BJ (cell line): Measurements from ENCODE around the gene PARD6G. TPM values are rescaled to one million over a fixed set of nuclear protein-coding genes. Genes with fewer than 3 reads are reported as not detected.

Experiments used
- CTCF ChIA-PET: fragments of 350-600 bp; formaldehyde crosslinking; extraction: SDS; loops from one replicate; lab custom pipeline; 2021; ENCODE audit warnings: antibody characterized with exemption, inconsistent platforms; lab: Yijun Ruan, JAX
- POLR2A ChIA-PET: fragments of 300-600 bp; sonication (Branson Sonifier 250); formaldehyde crosslinking; extraction: SDS; loops from one replicate; lab custom pipeline; 2021; ENCODE audit warnings: antibody characterized with exemption; lab: Charles Lee
- DNase-seq: peaks from one replicate; pipeline ENCODE4 v3.0.0-alpha.2; 2011; ENCODE audit warnings: low read depth
- H3K27me3 ChIP-seq: 2 replicates; pipeline ENCODE4 v1.6.0; 2011; ENCODE audit warnings: low read length; ENCODE audit not compliant: control insufficient read depth, insufficient read depth
- H3K36me3 ChIP-seq: 2 replicates; pipeline ENCODE4 v1.5.1; 2011; ENCODE audit warnings: low read length; ENCODE audit not compliant: control insufficient read depth, insufficient read depth
- H3K4me3 ChIP-seq: 2 replicates; pipeline ENCODE4 v1.5.1; 2011; ENCODE audit warnings: low read depth, mild to moderate bottlenecking, control low read depth, low read length
- CTCF ChIP-seq: IDR thresholded peaks from 2 replicates; pipeline ENCODE4 v1.5.1; 2011; ENCODE audit warnings: low read depth, mild to moderate bottlenecking, control low read depth, inconsistent platforms, low read length, moderate library complexity; ENCODE audit not compliant: insufficient read depth
- polyA plus RNA-seq: library from polyadenylated mRNA; depleted of rRNA; stranded (reverse); fragments of >200 nt; gene quantifications from 2 replicates; pipeline ENCODE4 v1.2.3, GENCODE V29; 2011

PARD6G gene
- polyA plus RNA-seq, 1 experiment = 0.96 TPM

GRCh38 chr18:80231616-80232015 is 15.7 kb downstream of the PARD6G start:
- H3K27me3 ChIP-seq = no peaks in the 10 kb centered on the region
- H3K36me3 ChIP-seq = no peaks in the 10 kb centered on the region
- no peak for TF ChIP-seq CTCF
- CTCF ChIA-PET = interaction anchor here (0.9 kb wide), 1 partner anchor 9 kb away, joined by 3 read pairs; no protein-coding TSS in a partner anchor
- POLR2A ChIA-PET = no interaction called here
- H3K4me3 ChIP-seq = no peak overlapping the region
- no peak for DNase-seq

GRCh38 chr18:80231151-80231550 is 16.2 kb downstream of the PARD6G start:
- CTCF ChIA-PET = interaction anchor here (0.5 to 0.9 kb wide), 2 partner anchors 9 to 26 kb away, joined by 3 read pairs; no protein-coding TSS in a partner anchor
- Histone ChIP-seq H3K27me3 (no peaks in the 10 kb centered on the region), H3K4me3 (no peak overlapping the region), H3K36me3 (no peaks in the 10 kb centered on the region)
- POLR2A ChIA-PET = no interaction called here
- DNase-seq = no peak
- TF ChIP-seq CTCF = no peak

- Histone ChIP-seq H3K36me3 (no peaks in the 10 kb centered on the region), H3K4me3 (no peak overlapping the region), H3K27me3 (no peaks in the 10 kb centered on the region)
- TF ChIP-seq CTCF = no peak
- DNase-seq = no peak
- CTCF ChIA-PET = no interaction called here
- POLR2A ChIA-PET = no interaction called here
These were observed 17.3 kb downstream of the PARD6G start for GRCh38 chr18:80229766-80230745.

DNA sequence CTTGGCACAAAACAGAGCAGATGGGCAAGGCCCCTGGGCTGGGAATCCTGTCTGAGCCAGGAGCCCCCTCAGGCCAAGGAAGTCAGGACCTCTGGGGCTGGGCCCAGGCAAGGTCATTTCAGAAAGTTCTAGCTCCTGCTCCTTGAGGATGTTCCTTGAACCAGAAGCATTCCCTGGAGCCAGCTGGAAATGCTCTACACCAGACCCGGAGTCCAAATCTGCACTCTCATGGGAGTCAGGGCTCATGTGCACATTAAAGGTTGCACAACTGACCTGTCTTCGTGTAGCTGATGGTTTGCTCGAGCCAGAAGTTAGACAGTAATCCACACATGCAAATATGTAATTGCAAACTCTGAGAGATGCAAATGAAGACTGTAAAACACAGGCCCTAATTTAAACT is 18.0 kb downstream of the PARD6G start:
- no peaks in the 10 kb centered on the region for H3K27me3 ChIP-seq
- H3K36me3 ChIP-seq = no peaks in the 10 kb centered on the region
- no peak for TF ChIP-seq CTCF
- DNase-seq = no peak
- ChIA-PET POLR2A (no interaction called here), CTCF (no interaction called here)
- H3K4me3 ChIP-seq = no peak overlapping the region

DNA sequence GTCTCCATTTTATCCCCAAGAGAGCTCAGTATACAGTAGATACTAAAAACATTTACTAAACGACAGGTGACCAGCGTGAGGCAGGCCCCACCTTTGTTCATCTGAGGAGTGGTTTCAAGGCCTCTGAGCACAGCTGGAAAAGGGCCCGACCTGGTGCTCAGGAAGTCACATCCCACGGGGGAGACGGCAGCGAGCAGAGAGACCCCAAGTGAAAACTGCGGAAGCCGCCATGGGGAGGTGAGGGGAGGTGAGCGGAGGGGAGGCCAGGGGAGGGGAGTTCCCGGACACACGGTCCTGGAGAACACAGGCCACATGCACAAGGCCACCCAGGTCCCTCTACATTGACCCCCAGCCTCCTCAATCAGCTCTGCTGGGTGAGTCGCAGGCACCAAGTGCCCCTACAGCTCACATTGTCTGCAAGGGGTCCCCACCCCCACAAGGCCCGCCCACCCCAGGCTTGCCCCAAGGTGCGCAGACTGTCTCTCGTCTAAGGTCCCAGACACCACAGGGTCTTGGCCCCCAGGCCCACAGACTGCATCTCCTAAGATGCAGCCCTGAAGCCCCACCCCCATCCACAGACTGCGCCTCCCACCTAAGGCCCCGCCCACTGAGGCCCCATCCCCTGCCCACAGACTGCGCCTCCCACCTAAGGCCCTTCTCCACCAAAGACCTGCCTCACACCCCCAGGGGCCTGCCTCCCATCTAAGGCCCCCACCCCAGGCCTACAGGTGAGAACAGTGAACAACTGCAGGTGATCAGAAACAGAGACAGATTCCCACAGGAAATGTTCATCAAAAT is 19.1 kb downstream of the PARD6G start:
- DNase-seq = no peak
- ChIA-PET POLR2A (no interaction called here), CTCF (no interaction called here)
- Histone ChIP-seq H3K36me3 (no peaks in the 10 kb centered on the region), H3K4me3 (no peak overlapping the region), H3K27me3 (no peaks in the 10 kb centered on the region)
- no peak for TF ChIP-seq CTCF
